ENCODE data around the gene LIF. TPM values are rescaled to one million over a fixed set of nuclear protein-coding genes. Genes with fewer than 3 reads are reported as not detected.

The LIF gene
- total RNA-seq = 4.2 TPM

DNA sequence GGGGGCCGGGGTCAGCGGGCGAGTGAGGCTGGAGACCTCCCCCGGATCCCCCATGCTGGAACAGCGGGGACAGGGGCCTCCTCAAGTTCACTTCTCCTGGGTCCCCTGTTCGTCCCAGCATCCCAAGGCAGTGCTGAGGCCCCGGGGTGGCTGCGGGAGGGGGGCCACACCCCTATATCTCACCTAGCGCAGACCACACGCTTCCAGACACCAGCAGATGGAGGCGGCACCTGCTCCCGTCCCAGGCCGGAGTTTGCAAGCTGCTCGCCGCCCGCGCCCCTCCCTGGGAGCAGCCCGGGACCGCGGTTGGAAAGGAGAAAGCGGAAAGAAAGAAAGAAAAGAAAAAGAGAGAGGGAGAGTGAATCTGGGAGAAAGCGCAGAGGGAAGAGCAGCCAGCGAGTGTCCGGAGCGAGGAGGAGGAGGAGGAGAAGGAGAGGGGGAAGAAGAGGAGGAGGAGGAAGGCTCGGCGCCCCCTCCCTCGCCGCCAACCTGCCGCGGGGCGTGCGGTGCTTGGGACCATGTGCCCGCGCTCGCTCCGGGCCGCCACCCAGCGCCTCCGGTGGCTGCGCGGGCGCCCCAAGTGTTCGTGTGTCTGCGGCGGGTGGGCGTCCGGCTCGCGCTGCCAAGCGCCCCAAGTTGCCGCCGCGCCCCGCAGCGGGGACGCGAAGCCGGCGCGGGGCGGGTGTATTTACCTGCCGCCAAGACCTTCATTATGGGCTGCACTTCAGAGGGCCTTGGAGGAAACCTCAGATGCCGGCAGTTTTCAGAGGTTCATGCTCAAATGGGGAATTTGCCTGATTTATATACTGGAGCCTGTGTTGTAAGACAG is at the start of gene LIF:
LIF (minus strand) TSS at position 775 of the 829 bp plus-strand sequence; CDS start at position 711, 64 bp downstream.
- H3K4me1 ChIP-seq (ENCODE audit: insufficient read depth, low read length) = peaks cover 20% of the 10 kb centered on the region
- peaks cover 18% of the 10 kb centered on the region for H3K27me3 ChIP-seq (ENCODE audit: insufficient read depth, low read length)
- H3K9me3 ChIP-seq (ENCODE audit: low read depth, low read length) = no peaks in the 10 kb centered on the region
- H3K4me3 ChIP-seq (ENCODE audit: low read length) = peak within 1 kb of the TSS; percentile 16

DNA sequence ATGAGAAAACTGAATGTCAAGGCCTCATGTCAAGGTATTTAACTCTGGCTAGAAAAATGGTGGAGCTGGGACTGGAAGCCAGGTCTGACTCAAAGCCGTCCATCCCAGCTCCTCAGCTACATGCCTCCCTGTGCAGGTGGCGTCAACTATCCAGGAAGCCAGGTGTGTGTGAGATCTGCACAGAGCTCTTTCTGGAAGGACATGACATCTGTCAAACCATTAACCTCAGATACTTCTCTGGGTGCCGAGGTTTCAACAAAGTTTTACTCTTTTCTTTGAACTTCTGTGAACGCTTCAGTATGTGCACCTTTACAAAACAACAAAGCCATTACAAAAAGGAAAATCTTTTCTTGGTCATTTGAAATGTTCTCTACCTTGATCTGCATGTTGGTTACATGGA is 49.8 kb upstream of the LIF start:
- Histone ChIP-seq H3K4me1 (ENCODE audit: insufficient read depth, low read length) (peaks cover 39% of the 10 kb centered on the region), H3K27me3 (ENCODE audit: insufficient read depth, low read length) (no peaks in the 10 kb centered on the region), H3K4me3 (ENCODE audit: low read length) (no peak overlapping the region), H3K9me3 (ENCODE audit: low read depth, low read length) (no peaks in the 10 kb centered on the region)

DNA sequence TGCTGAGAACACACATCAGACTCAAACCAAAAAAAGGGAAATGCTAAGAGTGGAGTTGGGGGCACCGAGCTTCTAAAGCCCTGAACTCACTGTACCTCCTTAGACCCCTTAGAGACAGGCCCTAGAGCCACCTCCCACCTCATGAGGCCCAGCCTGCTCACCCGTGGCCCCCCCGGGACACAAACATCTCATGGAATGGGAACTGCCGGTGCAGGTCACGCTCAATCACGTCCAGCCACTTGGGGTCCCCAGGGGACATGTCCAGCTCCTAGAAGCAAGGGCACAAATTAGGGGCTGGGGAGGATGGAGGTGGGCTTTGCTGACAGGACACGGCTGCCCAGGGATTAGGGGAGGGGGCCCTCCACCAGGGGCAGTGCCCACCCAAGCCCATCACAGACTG is 49.0 kb upstream of the LIF start:
- Histone ChIP-seq H3K27me3 (ENCODE audit: insufficient read depth, low read length) (no peaks in the 10 kb centered on the region), H3K4me1 (ENCODE audit: insufficient read depth, low read length) (peaks cover 36% of the 10 kb centered on the region), H3K9me3 (ENCODE audit: low read depth, low read length) (no peaks in the 10 kb centered on the region), H3K4me3 (ENCODE audit: low read length) (no peak overlapping the region)

DNA sequence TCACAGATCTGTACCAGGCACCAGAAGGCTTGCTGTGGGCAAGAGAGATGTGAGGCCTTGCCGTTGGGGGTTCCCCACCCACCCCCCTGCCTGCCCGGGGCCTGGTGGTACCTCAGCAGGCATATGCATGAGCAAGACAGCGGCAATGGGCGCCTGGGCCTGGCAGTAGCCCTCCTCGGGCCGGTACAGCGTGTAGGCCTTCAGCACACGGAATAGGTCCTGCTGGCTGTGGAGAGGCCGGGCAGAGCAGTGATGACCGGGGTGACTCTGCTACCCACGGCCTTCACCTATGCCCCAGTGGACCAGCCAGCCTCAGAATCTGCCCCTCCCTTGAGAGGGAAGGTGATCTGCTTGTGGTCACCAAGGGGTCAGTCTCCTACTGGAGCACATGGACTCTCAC is 48.3 kb upstream of the LIF start:
- Histone ChIP-seq H3K4me1 (ENCODE audit: insufficient read depth, low read length) (peaks cover 39% of the 10 kb centered on the region), H3K27me3 (ENCODE audit: insufficient read depth, low read length) (no peaks in the 10 kb centered on the region), H3K4me3 (ENCODE audit: low read length) (no peak overlapping the region), H3K9me3 (ENCODE audit: low read depth, low read length) (no peaks in the 10 kb centered on the region)

DNA sequence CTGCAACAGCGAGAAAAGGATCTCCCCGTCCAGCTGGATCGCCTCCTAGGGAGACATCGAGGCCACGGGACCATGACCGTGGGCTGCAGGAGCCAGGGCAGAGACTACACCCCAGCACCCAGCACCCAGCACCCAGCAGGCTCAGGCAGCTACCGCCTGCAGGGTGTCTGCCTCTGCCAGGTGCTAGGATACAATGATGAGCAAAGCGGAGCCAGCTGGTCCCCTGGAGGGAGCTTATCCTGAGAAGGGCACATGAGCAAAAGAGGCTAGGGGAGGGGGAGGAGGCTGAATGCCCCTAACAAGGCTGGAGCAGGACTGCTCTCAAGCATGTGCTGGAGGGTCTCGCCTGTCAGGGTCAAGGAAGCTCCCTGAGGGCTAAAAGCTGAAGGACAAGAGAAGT is 47.5 kb upstream of the LIF start:
- no peaks in the 10 kb centered on the region for H3K9me3 ChIP-seq (ENCODE audit: low read depth, low read length)
- H3K4me1 ChIP-seq (ENCODE audit: insufficient read depth, low read length) = peaks cover 41% of the 10 kb centered on the region
- no peak overlapping the region for H3K4me3 ChIP-seq (ENCODE audit: low read length)
- H3K27me3 ChIP-seq (ENCODE audit: insufficient read depth, low read length) = no peaks in the 10 kb centered on the region

DNA sequence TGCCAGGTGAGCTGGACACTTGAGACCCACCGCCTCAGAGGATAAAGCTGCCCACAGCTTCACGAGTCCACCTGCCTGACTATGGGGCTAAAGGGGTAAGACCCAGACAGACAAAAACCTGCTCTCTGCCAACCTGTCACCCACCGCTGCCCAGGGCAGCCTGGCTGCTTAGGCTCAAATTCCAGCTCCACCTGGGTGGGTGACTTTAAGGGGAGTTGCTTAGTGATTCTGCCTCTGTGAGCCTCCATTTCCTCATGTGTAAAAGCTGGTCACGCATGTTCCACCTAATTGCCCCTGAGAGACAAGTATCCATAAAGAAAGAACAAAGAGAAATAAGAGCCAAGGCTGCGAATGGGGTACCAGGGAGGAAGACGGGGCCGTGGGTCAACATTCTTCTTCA is 46.5 kb upstream of the LIF start:
- H3K9me3 ChIP-seq (ENCODE audit: low read depth, low read length) = no peaks in the 10 kb centered on the region
- H3K27me3 ChIP-seq (ENCODE audit: insufficient read depth, low read length) = no peaks in the 10 kb centered on the region
- H3K4me3 ChIP-seq (ENCODE audit: low read length) = no peak overlapping the region
- H3K4me1 ChIP-seq (ENCODE audit: insufficient read depth, low read length) = peaks cover 44% of the 10 kb centered on the region

DNA sequence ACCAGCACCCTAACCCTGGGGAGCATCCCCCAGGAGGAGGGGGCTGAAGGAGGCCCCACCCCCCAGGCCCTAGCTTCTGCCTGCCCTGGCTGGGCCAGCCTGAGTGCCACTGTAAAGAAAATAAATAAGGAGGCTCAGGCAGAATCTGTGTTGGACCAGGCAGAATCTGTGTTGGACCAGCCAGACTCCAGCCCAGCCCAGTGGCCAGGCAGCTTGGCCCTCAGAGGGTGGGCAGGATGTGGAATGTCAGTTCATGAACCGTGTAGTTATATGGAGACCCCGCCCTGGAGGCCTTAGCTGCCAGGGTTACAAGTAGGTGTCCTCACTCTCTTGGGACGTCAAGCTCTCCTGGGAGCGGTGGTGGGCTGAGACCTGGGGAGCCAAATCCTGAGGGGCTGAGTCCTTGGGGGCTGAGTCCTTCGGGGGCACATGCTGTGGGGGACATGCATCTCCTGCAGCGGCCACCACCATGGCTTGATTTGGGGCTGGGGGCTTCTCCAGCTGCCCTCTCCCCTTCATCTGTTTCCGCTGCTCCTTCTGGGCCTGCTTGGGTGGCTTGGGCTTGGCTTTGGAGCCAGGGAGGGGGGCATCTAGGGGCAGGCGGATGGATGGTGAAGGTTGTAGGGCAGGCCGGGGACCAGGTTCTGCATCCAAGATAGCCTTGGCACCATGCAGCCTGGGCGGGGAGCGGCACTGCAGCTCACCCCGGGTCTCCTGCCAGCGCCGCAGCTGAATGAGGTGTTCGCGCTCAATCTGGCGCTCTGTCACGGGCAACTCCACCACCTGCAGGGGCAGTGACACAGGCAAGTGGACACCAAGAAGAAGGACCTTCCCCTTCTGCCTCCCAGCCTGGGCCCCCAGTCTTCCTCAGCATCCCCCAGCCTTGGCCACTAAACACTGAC is 45.8 kb upstream of the LIF start:
- no peaks in the 10 kb centered on the region for H3K9me3 ChIP-seq (ENCODE audit: low read depth, low read length)
- peaks cover 44% of the 10 kb centered on the region for H3K4me1 ChIP-seq (ENCODE audit: insufficient read depth, low read length)
- no peaks in the 10 kb centered on the region for H3K27me3 ChIP-seq (ENCODE audit: insufficient read depth, low read length)
- H3K4me3 ChIP-seq (ENCODE audit: low read length) = no peak overlapping the region

DNA sequence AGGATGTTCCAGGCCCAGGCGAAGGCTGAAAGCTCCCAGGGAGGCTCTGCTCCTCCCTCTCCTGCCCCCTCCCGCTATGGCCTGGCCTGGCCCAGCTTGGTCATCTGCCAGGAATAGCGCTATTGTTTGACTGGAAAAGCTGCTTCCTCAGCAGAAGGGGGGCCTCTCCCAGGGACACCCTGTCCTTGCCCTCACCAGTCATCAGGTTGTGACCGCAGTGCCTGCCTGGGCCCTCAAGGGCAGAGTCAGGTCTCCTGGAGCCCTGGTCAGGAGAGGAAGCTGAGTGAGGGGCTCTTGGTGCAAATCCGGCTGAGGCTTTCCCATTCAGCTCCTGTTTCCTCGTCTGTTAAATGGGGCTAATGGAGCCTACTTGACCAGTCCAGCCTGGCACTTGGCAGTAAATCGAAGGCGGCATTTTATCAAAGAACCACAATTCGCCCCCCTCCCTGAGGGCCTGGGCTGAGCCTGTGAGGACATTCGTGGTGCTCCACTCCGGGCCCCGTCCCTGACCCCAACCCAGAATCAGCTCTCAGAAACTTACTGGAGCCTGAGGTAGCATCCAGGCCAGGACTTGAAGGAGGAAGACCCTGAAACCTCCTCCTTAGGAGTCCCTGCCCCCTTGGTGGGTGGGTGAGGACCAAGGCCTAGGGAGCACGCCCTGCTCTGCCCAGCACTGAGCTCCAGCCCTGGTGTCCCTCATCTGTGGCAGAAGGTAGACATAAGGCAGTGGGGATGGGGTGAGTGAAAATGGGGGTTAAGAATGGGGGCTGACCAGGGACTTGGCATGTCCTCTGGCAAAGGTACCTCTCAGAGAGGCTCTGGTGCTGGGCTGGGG is 44.7 kb upstream of the LIF start:
- no peak overlapping the region for H3K4me3 ChIP-seq (ENCODE audit: low read length)
- H3K9me3 ChIP-seq (ENCODE audit: low read depth, low read length) = no peaks in the 10 kb centered on the region
- no peaks in the 10 kb centered on the region for H3K27me3 ChIP-seq (ENCODE audit: insufficient read depth, low read length)
- H3K4me1 ChIP-seq (ENCODE audit: insufficient read depth, low read length) = peaks cover 39% of the 10 kb centered on the region

DNA sequence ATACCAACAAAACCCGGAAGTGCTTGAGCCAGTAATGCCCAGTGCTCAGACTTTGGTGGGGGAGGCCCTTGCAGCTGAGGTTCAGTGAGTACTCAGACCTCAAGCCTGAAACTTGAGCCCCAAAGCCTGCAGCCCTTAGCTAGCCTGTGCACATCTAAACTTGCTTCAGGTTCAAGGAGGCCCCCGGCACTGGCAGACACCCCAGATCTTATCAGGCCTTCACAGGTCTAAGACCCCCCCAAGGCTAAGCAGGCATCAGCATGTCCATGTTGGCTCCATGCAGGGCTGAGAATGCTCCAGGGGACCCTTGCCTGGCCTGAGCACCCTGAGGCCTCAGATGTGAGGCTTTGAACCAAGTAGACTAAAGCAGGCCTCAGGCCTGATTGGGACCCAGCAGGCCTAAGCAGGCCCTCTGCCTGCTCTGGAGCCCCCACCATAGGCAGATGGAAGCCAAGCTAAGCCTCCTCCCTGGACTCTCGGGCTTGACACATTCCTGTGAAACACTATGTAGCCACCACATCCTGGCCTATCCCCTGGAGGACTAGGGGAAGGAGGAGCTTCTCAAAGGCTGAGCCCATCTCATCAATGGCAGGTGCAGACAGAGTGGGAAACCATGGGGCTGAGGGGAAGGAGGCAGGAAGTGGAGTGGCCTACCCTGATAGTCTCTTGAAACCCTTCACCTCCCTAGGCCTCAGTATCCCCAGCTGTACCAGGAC is 43.9 kb upstream of the LIF start:
- Histone ChIP-seq H3K4me1 (ENCODE audit: insufficient read depth, low read length) (peaks cover 33% of the 10 kb centered on the region), H3K9me3 (ENCODE audit: low read depth, low read length) (no peaks in the 10 kb centered on the region), H3K27me3 (ENCODE audit: insufficient read depth, low read length) (no peaks in the 10 kb centered on the region), H3K4me3 (ENCODE audit: low read length) (no peak overlapping the region)

DNA sequence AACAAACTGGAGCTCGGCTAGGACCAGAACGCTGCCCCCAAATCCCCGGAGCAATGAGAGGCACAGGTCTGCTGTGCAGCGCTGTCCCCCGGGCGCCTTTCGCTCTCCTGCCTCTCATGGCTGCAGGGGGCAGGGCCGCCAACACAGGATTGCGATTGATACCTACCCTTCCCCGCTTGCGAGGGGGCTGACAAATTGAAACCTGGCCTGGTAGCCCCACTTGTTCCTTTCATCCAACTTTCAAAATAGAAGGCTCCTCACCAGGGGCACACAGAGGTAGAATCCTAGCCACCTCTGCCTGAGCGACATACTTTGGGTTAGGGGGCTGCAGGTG is 43.4 kb upstream of the LIF start:
- H3K4me3 ChIP-seq (ENCODE audit: low read length) = peak overlapping the region; percentile 58
- H3K9me3 ChIP-seq (ENCODE audit: low read depth, low read length) = no peaks in the 10 kb centered on the region
- H3K4me1 ChIP-seq (ENCODE audit: insufficient read depth, low read length) = peaks cover 32% of the 10 kb centered on the region
- no peaks in the 10 kb centered on the region for H3K27me3 ChIP-seq (ENCODE audit: insufficient read depth, low read length)

DNA sequence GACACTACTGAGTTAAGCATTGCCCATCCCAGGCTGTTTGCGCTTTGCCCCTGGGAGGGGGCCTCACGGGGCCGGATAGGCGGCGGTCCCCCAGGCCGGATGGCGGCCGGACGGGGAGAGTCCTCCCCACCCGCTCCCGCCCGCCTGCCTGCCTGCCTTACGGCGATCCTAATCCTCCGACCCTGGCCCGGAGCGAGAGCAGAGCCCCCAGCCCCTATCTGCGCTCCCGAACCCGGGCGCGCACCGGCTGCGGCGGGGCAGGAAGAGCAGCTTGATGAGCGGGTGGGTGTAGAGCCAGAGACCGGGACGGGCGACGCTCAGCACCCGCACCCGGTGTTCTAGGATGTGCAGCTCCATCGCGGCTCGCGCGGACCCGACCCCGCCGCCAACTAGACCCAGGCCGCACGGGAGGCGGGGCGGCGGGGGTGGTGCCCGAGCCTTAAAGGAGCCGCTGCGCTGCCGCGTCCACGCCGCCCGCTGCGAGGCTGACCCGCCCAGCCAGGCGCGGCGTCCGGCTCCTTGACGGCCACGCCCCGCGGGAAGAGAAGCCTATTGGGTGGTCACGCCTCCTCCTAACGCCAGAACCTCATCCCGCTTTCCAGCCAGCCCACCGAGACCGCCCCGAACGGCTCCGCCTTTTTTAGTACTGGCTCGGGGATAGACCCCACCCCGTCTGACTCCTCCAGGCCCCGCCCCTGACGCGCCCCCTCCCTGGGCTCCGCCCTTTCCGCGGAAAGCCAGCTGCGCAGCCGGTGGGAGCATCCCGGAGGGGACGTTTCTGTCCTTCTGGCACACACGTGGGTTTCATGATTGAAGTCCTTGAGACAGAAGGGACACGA is 42.8 kb upstream of the LIF start, which contains the start of gene CASTOR1:
CASTOR1 (minus strand) TSS at position 365 of the 839 bp plus-strand sequence; CDS start at position 357, 8 bp downstream.
- H3K27me3 ChIP-seq (ENCODE audit: insufficient read depth, low read length) = no peaks in the 10 kb centered on the region
- peak within 1 kb of the TSS; percentile 58 for H3K4me3 ChIP-seq (ENCODE audit: low read length)
- H3K4me1 ChIP-seq (ENCODE audit: insufficient read depth, low read length) = peaks cover 32% of the 10 kb centered on the region
- H3K9me3 ChIP-seq (ENCODE audit: low read depth, low read length) = no peaks in the 10 kb centered on the region

DNA sequence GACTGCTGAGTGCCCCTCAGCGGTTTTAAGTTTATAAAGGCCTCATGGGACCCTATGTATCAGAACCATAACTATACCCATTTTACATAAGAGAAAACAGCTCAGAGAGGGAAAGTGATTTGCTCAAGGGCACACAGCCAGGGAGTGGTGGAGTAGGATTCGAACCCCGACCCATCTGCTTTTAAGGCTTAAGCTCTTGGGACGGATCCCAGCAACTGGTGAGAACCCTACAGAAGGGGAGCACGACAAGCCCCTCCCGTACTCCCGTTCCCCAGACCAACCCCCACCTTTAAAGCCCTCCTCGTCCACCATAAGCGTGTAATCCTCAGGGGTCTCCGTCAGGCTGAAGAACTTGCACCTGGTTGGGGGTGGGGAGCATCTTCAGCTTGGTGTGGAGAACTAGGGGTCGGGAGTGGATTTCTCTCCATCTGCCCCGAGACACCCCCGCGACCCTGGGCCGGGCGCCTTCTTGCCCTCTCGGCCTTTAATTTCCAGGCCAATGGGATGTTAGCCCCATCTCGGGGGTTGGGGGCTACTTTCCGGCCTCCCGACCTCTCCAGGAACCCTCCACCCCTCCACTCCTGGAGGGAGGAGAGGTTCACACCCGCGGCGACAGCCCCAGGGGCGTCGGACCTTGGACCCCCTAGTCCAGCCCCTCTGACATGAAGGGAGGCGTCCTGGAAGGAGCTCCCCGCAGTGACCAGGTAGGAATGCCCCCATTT is 42.0 kb upstream of the LIF start:
- H3K9me3 ChIP-seq (ENCODE audit: low read depth, low read length) = no peaks in the 10 kb centered on the region
- H3K4me1 ChIP-seq (ENCODE audit: insufficient read depth, low read length) = peaks cover 32% of the 10 kb centered on the region
- peak overlapping the region; percentile 58 for H3K4me3 ChIP-seq (ENCODE audit: low read length)

More for the DNA sequence above, 42.0 kb upstream of the LIF start:
- no peaks in the 10 kb centered on the region for H3K27me3 ChIP-seq (ENCODE audit: insufficient read depth, low read length)
